ENCODE measurements around the gene ATXN1.

The ATXN1 gene

DNA sequence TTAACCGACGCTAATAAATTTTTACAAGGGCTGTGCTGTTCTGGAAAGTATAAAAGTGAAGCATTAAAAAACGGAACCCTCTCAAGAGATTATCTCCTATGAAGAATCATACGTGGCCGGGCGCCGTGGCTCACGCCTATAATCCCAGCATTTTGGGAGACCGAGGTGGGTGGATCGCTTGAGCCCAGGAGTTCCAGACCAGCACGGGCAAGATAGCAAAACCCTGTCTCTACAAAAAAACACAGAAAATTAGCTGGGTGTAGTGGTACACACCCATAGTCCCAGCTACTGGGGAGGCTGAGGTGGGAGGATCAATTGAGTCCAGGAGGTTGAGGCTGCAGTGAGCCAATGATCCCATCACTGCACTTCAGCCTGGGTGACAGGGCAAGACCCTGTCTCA is 439.4 kb downstream of the ATXN1 start:
- no peak for DNase-seq

DNA sequence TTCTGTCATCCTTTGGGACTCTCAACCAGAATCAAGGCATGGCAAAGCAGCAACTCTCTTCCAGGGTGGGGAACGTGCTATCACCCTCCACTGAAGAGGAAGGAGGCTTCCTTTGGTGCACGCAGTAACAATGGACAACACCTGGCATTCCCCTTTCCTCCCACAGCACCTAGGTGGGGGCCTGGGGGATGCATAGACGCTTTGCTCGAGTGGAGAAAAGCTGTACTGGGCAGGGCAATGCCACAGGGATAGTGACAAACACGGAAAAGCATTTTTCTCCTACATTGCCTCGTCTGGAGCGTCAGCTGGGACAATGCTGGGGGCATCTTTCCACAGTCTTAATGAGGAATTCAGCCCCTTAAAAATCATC is 439.9 kb downstream of the ATXN1 start:
- no peak for DNase-seq

DNA sequence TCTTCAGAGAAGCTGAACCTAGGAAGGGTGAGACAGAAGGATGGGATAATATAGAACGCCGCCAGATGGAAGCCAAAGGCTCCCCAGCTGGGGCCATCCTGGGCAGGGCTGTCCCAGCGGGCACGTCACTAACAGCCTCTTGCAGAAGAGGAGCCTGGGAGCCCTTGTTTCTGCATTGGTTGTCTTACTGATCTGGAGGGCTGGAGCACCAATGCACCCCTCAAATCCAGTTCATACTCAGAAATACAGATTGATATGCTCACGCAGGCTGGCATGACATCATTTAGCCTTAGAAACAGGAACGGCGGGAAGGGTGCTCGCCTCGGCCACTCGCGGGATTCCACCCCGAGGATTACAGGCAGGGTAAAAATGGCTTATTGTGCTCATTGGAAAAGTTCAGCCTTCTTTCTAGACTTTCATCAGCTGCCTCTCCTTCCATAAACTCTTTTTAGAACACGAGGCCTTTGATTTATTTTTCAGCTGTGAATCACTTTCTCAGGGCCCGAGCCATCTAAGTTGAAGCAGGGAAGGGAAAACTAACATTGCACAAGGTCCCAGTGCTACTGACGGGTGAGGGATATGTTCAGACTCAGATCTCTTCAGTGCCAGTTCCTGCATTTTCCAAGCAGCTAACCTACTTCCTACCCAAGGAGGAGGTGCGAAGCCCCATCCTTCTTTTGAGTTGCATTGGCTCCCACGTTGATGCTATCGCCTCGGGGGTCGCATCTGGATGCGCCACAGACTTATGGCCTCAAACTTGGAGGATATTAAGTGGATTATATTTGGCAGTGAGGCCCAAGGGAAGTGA is 440.5 kb downstream of the ATXN1 start:
- DNase-seq, result no peak

DNA sequence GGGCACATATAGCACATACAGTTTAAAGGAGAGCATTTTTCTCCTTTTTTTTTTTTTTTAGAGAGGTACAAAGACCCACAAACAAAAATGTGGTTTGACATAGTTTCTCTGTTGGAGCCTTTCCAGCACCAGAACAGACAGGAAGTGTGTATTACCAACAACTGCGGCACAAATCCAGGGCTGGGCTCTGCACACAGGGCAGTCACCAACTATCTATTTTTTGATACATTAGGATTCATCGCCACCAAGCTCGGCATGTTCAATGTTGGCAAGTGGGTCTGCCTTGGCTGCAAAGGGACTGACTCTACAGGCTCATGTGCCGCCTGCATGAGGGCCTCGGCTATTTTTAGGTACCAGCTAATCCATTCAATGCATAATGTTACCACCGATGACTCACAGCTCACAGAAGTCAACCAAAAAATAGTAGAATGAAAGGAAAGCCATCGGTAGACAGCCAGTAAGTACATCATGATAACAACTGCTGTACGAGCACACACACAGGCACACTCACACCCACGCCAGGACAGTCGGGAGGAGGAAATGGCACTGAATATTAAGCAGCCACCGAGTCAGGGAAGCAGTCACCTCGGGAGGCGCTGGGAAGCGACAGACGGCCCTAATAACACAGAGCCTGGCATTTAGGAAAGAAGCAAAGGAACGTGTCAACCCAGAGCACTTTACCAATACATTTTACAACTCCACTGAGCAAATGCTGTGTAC is 441.3 kb downstream of the ATXN1 start:
- no peak for DNase-seq

DNA sequence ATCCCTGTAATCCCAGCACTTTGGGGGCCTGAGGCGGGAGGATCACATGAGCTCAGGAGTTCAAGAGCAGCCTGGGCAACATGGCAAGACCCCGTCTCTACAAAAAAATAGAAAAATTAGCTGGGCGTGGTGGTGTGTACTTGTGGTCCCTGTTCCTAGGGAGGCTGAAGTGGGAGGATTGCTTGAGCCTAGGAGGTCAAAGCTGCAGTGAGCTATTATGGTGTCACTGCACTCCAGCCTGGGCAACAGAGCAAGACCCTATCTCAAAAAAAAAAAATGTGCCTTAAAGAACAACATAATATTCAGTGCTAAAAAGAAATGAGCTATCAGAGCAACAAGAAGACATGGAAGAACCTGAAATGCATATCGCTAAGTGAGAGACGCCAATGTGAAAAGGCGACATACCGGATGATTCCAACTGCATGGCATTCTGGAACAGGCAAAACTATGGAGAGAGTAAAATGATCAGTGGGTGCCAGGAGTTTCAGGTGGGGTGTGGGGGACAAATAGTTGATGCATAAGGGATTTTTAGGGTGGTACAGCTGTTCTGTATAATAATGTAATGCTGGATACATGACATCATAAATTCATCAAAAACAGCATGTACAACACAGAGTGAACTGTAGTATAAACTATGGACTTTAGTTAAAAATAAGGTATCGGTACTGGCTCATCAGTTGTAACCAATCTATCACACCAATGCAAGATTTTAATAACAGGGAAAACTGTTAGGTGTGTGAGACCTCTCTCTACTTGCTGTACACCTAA is 442.1 kb downstream of the ATXN1 start:
- DNase-seq, result no peak

DNA sequence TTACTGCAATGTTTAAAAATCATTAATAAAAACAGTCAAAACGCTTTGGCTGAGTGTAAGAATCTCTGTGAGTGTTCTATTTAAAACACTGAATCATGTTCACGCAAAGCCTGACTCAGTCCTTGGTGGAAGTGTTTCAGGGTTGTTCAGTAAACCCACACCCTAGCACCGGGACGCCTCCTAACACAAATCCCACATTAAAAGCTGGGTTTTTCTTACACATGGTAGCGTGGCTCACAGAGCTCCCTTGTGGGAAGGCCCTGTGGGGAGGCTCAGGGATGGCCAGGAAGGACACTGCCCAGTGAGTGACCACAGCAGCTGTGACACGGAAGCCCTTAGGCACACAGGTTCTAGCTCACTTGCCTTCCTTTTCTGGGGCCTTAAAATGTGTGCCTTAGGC is 442.7 kb downstream of the ATXN1 start:
- no peak for DNase-seq

DNA sequence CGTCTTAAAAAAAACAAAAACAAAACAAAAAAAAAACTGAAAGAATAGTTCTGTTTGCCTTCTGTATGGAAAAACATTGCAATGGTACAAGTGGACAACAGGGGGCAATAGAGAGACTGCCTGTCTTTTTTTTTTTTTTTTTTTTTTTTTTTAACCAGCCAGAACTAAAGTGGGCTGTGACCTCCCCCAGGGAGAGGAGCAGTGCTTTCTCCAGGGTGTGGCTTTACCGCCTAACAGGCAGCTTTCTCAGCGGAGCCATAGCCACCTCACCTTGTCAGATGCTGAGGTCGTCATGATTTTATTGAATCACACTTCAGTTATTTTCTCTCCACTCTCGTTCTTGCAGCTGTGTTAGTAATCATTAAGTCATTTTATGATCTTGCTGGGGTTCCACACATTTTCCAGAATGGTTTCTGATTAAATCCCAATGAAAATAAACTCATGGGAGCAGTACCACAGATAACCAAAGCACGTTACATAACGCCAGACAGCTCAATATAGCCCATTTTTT is 444.5 kb downstream of the ATXN1 start:
- DNase-seq, result peak; percentile 42

DNA sequence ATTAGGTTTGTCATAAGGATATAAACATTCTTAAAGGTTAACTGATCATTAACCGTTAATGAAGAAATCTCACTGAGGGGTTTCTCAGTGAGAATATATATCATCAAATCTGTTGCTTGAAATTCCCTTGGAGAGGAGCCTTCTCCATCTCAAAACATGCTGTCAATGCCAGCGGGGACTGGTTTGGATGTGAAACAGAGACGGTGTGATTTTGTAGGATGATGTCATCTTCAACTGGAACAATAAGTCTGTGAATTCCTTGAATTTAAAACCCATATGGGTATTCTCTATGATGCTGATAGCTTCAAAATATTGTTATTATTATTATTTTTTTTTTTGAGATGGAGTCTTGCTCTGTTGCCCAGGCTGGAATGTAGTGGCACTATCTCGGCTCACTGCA is 447.0 kb downstream of the ATXN1 start:
- DNase-seq, result no peak

DNA sequence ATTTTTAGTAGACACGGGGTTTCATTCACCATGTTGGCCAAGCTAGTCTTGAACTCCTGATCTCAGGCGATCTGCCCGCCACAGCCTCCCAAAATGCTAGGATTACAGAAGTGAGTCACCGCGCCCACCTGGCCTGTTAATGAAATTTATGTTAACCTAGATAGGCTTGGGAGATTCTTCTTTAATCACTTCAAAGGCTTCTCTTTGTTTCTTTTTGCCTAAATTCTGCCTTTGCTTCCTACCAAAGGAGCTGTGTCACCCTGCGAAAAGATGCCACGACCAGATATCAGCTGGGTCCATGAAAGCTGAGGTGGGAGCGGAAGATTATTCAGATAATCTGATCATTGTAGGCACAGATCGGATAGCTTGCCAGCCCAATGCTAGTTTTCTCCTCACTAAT is 447.5 kb downstream of the ATXN1 start:
- no peak for DNase-seq

DNA sequence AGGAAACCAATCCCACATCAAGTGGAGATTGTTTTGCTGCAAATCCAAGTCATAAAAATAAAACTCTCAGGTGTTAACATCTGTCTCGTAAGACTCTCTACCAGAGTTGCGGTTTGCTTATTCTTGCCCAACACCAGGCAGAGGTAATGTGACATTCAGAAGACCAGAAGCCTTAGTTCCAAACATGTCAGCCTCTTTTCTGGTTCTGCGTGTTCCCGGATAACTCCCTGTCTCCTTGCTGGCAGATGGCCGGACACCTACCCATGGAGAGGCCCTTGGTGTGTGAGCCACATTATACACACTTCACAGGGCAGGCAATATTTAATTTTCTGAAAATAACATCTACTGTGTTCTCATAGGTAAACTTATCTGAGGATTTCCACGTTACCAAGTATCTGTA is 449.5 kb downstream of the ATXN1 start:
- DNase-seq, result no peak

DNA sequence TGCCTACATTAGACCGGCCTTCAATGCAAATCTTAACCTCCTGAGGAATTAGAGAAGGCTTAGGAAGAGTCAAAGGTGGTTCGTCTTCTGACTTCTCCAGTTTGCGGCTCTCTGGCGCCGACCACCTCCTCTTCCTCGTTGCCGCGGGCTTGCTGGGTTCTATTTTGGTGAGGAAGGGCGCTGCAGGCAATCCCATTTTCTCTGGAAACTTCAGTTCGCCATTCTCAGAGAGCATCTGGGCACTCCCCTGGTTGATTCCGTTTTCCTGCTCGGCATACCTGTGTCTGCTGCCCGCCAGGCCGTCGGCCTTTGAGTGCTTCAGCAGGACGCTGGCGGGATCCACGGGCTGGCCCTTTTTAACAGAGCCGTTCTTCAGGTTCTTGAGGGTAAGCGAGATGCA is 454.9 kb downstream of the ATXN1 start:
- DNase-seq, result no peak

DNA sequence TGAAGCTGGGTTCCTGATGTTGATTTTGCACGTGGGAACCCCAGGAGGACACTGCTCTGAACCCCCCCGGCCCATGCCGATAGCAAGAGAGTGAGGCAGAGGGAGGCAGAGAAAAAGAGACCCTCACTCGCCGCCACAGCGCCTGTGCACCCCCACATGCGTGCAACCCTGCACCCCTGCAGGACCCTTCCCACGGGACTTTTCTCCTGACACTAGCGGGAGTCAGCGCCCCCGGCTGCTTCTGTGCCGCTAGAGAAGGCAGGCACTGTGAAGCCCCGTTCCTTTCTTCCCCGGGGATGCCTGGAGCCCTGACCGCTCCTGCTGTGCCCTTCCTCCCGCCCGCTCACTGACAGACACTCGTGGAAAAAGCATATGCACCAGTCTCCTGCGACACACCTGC is 455.5 kb downstream of the ATXN1 start:
- DNase-seq, result no peak

DNA sequence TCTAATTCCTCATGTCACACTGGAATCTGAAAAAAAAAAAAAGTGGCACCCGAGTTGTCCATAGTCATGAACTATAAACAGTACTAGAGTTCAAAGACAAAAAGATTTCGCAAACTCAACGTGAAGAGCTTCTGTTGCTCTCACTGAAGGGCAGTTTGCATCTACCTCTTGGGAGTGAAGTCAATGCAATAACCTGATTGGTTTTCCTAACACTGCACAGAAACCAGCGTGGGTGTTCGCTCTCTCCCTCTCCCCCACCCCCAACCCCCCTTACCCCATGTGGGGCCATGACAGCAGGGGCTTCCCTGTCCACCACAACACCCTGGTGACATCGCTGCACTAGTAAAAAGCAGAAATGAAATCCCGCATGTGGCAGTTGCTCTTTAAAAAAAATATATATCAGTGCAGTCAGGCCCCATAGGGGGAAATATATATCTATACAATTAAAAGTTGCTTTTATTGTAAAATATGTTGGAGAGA is 456.0 kb downstream of the ATXN1 start:
- no peak for DNase-seq

DNA sequence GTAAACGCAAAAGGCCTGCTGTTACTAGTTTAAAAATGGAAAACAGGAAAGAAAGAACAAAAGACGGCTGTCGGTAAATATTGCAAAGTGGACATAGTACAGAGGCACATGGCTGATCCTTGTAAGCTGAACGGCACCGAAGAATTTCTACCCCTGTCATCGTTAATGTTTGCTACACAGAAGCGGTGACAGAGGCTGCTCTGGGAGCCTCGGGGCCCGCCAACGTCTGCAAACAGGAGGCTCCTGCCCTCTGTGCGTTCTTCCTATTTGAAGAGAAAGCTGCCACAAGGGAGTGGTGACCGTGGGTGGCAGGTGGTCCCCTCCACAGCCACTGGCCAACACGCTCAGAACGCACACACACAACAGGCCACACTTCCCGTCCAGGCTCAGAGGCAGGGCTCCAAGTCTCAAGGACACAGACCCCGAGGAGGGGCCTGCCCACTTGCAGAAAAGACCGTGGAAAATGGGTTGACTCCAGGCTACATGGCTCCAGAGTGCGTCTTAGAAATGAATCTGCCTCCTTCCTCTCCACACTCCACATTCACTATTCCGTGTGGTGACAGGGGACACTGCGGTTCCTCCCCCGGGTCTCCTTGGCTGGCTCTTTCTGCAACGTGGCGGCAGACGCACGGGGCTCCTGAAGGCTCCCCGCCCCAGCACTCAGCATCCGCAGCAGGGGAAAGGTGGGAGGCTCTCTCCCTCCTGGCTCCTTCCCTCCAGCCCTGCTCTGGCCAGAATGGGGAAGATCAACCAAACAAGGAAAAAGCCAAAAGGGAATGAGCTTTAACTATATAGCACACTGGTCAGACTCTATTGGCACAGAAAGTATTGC is 458.3 kb downstream of the ATXN1 start:
- DNase-seq, result no peak

DNA sequence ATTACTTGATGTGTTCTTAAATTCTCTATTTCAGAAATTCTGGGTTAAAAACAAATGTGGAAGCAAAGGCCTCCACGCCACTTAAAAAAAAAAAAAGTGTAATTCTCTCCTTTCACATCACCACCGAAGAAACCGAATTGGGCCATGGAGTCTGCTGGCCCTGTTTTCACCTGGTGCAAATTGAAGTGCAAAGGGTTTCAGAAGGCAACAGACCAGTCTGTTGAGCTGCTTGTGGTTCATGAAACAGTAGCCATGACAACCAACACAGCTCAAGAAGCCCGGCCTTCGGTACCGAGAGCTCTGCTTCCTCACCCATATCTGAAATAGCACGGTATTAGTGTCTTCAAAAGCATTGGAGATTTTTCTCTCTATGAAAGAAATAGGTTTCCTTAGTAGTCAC is 459.7 kb downstream of the ATXN1 start:
- DNase-seq, result no peak

DNA sequence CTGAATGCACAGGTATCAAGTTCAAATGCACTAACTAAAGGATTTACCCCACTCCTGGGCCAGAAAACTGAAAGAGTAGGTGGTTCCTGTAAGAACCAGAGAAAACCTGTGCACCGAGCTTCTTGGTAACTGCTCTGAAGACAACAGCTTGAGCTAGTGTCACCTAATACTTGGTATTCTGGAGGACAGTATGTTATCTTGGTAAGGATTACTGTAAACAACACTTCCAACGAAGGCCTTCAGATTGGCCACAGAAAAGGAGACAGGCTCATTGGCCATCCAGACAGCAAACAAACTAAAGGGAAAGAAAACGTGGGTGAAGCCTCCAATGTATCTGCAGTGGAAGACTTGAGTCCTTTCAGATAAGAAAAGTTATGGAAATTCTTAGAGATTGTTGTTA is 461.4 kb downstream of the ATXN1 start:
- no peak for DNase-seq

DNA sequence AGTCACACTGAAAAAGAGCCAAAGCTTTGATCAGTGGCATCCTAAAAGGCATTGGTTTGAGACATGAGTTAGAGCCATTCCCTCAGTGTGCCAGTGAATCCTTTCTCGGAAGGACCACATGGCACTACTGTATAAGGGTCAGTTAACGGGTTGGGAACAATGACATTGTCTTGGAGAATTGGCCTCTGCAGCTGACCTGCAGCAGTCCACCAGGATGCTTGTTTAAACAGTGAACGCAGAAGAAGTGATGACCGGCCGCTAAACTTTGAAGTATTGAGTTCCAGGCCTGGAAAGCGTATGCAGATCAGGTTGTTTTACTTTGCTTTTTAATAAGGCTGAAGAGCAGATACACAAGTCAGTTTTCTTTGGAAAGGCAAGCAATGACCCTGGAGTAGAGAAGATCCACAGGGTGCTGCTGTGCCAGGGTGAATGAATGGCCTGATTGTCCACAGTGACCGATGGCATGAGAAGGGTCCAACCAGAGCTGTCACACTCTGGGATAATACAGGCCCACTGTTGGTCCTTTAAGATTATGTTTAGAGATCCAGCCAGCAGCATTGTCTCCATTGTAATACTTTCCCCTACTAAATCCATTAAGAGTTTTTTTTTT is 465.1 kb downstream of the ATXN1 start:
- no peak for DNase-seq

DNA sequence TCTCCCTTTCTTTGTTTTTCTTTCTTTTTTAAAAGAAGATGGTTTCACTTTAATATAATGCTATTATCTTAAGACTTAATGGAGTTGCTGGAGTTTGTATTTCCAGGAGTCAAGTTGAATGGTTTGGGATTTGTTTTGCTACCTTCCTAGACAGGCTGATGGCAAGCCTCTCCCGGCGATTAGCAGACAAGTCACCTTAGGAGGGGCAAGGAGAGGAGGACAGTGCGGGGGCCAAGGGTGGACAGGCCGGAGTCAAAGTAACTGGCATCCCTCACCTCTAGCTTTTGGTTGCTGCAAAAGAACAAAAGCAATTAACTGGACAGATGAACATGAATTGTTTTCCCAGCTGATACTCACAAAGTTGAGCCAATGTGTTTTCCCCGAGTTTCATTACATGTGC is 465.8 kb downstream of the ATXN1 start:
- no peak for DNase-seq

DNA sequence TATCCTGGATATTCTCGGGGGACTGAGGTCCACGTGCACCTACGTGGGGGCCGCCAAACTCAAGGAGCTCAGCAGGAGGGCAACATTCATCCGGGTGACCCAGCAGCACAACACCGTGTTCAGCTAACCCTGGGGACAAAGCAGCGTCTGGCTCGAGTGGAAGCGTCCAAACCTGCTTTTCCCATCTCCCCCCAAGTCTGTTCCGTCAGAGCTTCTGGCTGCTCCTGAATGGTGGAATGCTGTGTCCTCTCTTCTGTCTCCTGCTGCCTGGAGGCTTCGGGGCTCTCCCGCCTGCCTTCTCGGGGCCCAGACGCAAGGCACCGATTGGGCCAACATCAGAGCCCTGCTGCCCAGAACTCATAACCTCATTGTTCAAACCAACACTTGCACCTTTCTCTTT is 466.2 kb downstream of the ATXN1 start:
- no peak for DNase-seq

DNA sequence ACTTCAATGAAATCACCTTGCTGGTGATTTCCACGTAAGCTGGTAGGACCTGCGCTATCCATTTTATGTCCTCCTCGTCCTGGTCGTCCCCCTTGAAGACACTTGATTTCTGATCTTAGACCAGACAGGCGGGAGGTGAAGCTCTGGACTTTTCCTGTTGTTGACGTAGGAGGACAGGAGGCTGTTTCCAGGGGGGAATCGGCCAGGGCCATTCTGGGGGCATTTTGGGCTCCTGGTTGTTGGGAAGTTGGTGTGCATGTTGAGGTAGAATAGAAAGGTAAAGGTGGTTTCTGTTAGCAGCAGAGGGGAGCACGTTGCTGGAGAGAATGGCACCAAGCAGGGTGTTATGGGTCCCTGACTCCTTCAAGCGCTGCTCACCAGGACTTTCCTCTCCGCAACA is 466.9 kb downstream of the ATXN1 start:
- DNase-seq, result no peak

DNA sequence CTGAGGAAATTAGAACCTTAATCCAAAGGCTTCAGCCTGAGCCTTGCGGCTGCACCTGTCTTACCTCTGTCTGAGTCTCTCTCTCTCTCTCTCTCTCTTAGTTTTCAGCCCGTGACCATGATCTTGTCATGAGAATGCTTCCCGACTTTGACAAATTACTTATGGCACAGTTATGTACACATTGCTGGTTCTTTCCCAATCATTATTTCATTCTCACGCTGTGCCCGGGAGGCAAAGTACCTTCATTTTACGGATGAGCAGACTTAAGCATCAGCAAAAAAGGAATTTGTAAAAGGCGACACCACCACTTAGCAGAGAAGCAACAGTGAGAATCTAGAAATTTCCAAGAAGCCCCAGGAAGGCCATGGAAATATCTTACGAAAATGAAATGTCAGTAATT is 468.3 kb downstream of the ATXN1 start:
- DNase-seq, result no peak

DNA sequence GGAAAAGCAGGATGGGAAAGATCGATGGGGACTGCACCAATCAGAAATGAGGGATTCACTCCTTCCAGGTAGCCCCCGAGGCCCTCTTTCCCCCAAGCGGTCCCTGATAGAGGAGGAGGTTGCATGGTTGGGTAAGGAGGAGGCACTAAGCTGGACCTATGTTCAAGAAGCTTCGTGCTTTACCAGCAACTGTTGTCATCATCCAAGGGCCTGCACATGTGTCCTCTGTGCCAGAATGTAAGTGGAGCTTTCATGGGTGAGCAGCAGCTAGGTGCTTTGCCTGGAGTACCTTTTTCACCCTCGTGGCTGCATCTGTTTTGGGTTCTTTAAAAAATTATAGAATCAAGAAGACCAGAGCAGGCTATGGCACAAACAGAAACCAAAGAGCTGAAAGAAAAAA is 468.8 kb downstream of the ATXN1 start:
- DNase-seq, result no peak
